PC-3 (cell line): ENCODE data around the gene ATP8A2.

Experiments used
- CTCF ChIP-seq: fragments of 300-600 bp; sonication (generic); conservative IDR thresholded peaks from 2 replicates; pipeline ENCODE4 v1.5.1; 2017; ENCODE audit warnings: antibody characterized with exemption, low read depth, mild to moderate bottlenecking, low read length
- EZH2 ChIP-seq: fragments of 300-600 bp; sonication (generic); IDR thresholded peaks from one replicate; pipeline ENCODE4 v1.6.1; 2017; ENCODE audit warnings: antibody characterized with exemption, mild to moderate bottlenecking, low read length; ENCODE audit not compliant: unreplicated experiment
- EZH2phosphoT487 ChIP-seq: fragments of 300-600 bp; sonication (generic); IDR thresholded peaks from 2 replicates; pipeline ENCODE4 v1.6.1; 2018; ENCODE audit warnings: mild to moderate bottlenecking, antibody characterized with exemption, low read length, borderline replicate concordance

- TF ChIP-seq CTCF = no peak
- no peak for TF ChIP-seq EZH2phosphoT487
- no peak for TF ChIP-seq EZH2
Observed at GRCh38 chr13:25380741-25381324, 9.1 kb downstream of the ATP8A2 start.
